ENCODE measurements around the gene LEKR1.

- TF ChIP-seq CTCF (IDR thresholded peaks at IDR 0.05) (no peak), POLR2A (IDR thresholded peaks at IDR 0.05) (no peak)
Observed at GRCh38 chr3:156834962-156835535, 8.9 kb downstream of the LEKR1 start.

Measured in testis (tissue), 2 donors.